Fibroblast of the aortic adventitia (primary cell): Measurements from ENCODE around the gene SPINK1. TPM values are rescaled to one million over a fixed set of nuclear protein-coding genes. Genes with fewer than 3 reads are reported as not detected.

Experiments used
- DNase-seq: peaks from one replicate; pipeline ENCODE4 v3.0.0-alpha.2; 2010; ENCODE audit warnings: low read depth
- H3K4me3 ChIP-seq: 2 replicates; pipeline ENCODE4 v1.5.1; 2011; ENCODE audit warnings: low read depth, mild to moderate bottlenecking, control low read depth, low read length, moderate library complexity
- total RNA-seq: library from RNA; depleted of rRNA; stranded (reverse); fragments of >200 nt; gene quantifications from 2 replicates; pipeline ENCODE4 v1.2.3, GENCODE V29; 2012; ENCODE audit warnings: low replicate concordance
- TF ChIP-seq, protein P1 (sequence below): IDR thresholded peaks from 2 replicates; pipeline ENCODE4 v1.5.1; 2011; ENCODE audit warnings: mild to moderate bottlenecking, low read length, control low read depth, inconsistent platforms; ENCODE audit not compliant: insufficient read depth

The SPINK1 gene
- total RNA-seq, 1 donor: not detected

DNA sequence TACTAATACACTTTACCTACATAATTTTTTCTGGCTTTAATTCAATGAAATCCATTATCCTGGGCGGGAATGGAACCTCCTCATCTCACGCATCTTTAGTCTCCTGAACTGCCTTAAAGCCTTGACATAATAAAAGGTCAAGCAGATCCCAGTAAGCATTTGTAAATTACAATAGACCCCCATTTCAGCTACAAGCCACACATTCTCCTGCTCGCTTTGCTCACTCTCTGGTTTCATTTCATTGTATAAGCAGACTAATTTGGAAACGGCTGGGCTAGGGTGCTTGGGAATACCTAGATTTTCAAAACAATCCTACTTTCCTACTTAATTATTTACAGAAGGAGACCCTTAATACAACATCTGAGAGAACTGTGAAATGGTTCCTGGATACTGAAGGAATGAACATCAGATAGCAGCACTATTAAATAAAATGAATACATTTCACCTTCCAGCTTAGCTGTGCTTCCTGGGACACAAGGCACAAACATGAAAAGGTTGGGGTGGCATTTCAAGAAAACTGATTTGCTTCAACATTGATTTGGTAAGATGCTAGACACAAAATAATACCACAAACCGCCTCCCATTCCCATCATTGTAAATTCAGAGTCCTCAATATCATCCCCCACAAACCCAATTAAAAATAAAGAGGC, 50.4 kb downstream of the SPINK1 start:
- DNase-seq: no peak
- TF ChIP-seq, protein P1, sequence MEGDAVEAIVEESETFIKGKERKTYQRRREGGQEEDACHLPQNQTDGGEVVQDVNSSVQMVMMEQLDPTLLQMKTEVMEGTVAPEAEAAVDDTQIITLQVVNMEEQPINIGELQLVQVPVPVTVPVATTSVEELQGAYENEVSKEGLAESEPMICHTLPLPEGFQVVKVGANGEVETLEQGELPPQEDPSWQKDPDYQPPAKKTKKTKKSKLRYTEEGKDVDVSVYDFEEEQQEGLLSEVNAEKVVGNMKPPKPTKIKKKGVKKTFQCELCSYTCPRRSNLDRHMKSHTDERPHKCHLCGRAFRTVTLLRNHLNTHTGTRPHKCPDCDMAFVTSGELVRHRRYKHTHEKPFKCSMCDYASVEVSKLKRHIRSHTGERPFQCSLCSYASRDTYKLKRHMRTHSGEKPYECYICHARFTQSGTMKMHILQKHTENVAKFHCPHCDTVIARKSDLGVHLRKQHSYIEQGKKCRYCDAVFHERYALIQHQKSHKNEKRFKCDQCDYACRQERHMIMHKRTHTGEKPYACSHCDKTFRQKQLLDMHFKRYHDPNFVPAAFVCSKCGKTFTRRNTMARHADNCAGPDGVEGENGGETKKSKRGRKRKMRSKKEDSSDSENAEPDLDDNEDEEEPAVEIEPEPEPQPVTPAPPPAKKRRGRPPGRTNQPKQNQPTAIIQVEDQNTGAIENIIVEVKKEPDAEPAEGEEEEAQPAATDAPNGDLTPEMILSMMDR: no peak
- H3K4me3 ChIP-seq: no peak overlapping the region

DNA sequence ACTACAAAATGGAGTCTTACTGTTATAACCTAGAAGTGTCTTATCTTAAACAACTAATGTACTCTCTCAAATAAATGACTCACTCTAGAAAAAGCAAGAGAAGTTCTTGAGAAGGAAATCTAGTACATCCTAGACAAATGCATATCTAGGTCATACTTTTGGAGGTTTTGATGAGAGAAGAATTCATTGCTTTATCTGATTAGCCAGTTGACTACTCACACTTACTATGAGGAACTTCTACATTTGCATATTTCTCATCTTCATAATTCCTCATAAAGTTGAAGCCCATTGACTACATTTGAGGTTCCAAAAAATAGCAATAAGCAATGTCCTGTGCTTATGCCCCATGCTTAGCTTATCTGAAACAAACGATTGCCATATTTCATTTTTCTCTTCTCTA, 51.8 kb downstream of the SPINK1 start:
- TF ChIP-seq, protein P1: no peak
- no peak overlapping the region for H3K4me3 ChIP-seq
- no peak for DNase-seq

DNA sequence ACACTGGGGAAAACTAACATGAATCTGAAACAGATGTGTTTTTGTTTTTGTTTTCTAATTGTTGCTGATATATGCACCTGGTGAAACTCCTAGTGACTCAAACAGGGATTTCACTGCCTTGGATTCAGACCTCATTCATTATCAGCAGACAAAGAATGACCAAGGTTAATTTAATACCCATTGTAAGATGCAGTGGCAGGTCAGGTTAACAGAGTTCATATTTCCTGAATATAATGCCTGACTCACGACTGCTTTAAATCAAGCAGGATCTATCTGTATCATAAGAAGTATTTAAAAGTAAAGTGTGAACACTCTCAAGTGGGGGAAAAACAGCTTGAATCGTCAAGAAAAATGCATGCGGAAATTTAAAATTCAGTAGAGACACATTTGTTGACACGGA, 54.5 kb downstream of the SPINK1 start:
- no peak for DNase-seq
- H3K4me3 ChIP-seq: no peak overlapping the region
- TF ChIP-seq, protein P1: no peak

Other genes starting within 250 kb of the SPINK1 start
- 1.4 and 2.4 TPM in 2 replicates for gene JAKMIP2, start 48.9 kb downstream of the SPINK1 start, total RNA-seq
- not detected in 2 replicates for gene SCGB3A2, start 47.0 kb upstream of the SPINK1 start, total RNA-seq
- not detected in 2 replicates for gene C5orf46, start 74.9 kb upstream of the SPINK1 start, total RNA-seq
- not detected in 2 replicates for gene SPINK5, start 232.3 kb upstream of the SPINK1 start, total RNA-seq